ENCODE results near the gene STRIP2. TPM values are rescaled to one million over a fixed set of nuclear protein-coding genes. Genes with fewer than 3 reads are reported as not detected.
"Not testable (repeated sequence)": the region's sequence is repeated elsewhere in the genome, so short reads cannot be mapped to it uniquely, and the experiment has no call there.

The STRIP2 gene
- total RNA-seq, 2 donors from 2014 or later, result 11.7 to 15.8 TPM

GRCh38 chr7:129439963-129440625 is 5.9 kb downstream of the STRIP2 start:
- Mint-ChIP-seq H3K27ac (no peak overlapping the region), H3K4me3 (no peak overlapping the region), H3K4me1 (peaks cover 13% of the 10 kb centered on the region), H3K27me3 (ENCODE audit: insufficient read depth) (no peaks in the 10 kb centered on the region), H3K36me3 (ENCODE audit: low read depth) (peaks cover 14% of the 10 kb centered on the region), H3K9me3 (no peaks in the 10 kb centered on the region)
- no peak for DNase-seq
- no peak for TF ChIP-seq CTCF (conservative IDR thresholded peaks at IDR 0.05)
- no peaks in the 10 kb centered on the region for H3K27me3 ChIP-seq (ENCODE audit: control insufficient read depth, insufficient read depth, low read length, poor library complexity, severe bottlenecking)
- no peak overlapping the region for H3K9ac ChIP-seq (ENCODE audit: extremely low read depth, low read length, poor library complexity, severe bottlenecking)
- no peaks in the 10 kb centered on the region for H3K9me3 ChIP-seq (ENCODE audit: control insufficient read depth, low read length)
- peaks cover 4% of the 10 kb centered on the region for H3K36me3 ChIP-seq (ENCODE audit: control insufficient read depth, insufficient read depth, low read length)
- H3K27ac ChIP-seq (ENCODE audit: low read depth, low read length), result no peak overlapping the region
- no peak overlapping the region for H3K4me3 ChIP-seq (ENCODE audit: low read length)
- peaks cover 3% of the 10 kb centered on the region for H3K4me1 ChIP-seq (ENCODE audit: control insufficient read depth, insufficient read depth, low read length)
- 86 to 100% methylated on average over 3 of the region's 3 CpGs for WGBS, 2 experiments (ENCODE audit: insufficient coverage in 1 of 2, insufficient read length in 1 of 2)

- Histone ChIP-seq H3K4me3 (ENCODE audit: low read length) (no peak overlapping the region), H3K4me1 (ENCODE audit: control insufficient read depth, insufficient read depth, low read length) (no peaks in the 10 kb centered on the region), H3K27ac (ENCODE audit: low read depth, low read length) (no peak overlapping the region), H3K36me3 (ENCODE audit: control insufficient read depth, insufficient read depth, low read length) (peaks cover 7% of the 10 kb centered on the region), H3K27me3 (ENCODE audit: control insufficient read depth, insufficient read depth, low read length, poor library complexity, severe bottlenecking) (no peaks in the 10 kb centered on the region), H3K9me3 (ENCODE audit: control insufficient read depth, low read length) (peaks cover 6% of the 10 kb centered on the region), H3K9ac (ENCODE audit: extremely low read depth, low read length, poor library complexity, severe bottlenecking) (no peak overlapping the region)
- Mint-ChIP-seq H3K36me3 (ENCODE audit: low read depth) (peaks cover 49% of the 10 kb centered on the region), H3K9me3 (peaks cover 12% of the 10 kb centered on the region), H3K27me3 (ENCODE audit: insufficient read depth) (no peaks in the 10 kb centered on the region), H3K4me1 (no peaks in the 10 kb centered on the region), H3K4me3 (no peak overlapping the region), H3K27ac (no peak overlapping the region)
- 80 to 90% methylated on average over 2 of the region's 2 CpGs for WGBS, 2 experiments (ENCODE audit: insufficient coverage in 1 of 2, insufficient read length in 1 of 2)
- no peak for TF ChIP-seq CTCF (conservative IDR thresholded peaks at IDR 0.05)
- no peak for DNase-seq
Measured at GRCh38 chr7:129443612-129444011, 9.4 kb downstream of the STRIP2 start.

- H3K4me1 Mint-ChIP-seq; H3K9ac ChIP-seq (ENCODE audit: extremely low read depth, low read length, poor library complexity, severe bottlenecking); H3K27ac ChIP-seq (ENCODE audit: low read depth, low read length); H3K4me3 ChIP-seq (ENCODE audit: low read length); H3K4me3 Mint-ChIP-seq; H3K27ac Mint-ChIP-seq; H3K4me1 ChIP-seq (ENCODE audit: control insufficient read depth, insufficient read depth, low read length); H3K36me3 ChIP-seq (ENCODE audit: control insufficient read depth, insufficient read depth, low read length); H3K27me3 ChIP-seq (ENCODE audit: control insufficient read depth, insufficient read depth, low read length, poor library complexity, severe bottlenecking); H3K27me3 Mint-ChIP-seq (ENCODE audit: insufficient read depth); DNase-seq: not testable (repeated sequence)
- WGBS, 2 experiments (ENCODE audit: insufficient coverage in 1 of 2, insufficient read length in 1 of 2), result 97 to 100% methylated on average over 1 to 5 of the region's 5 CpGs
- Mint-ChIP-seq H3K9me3 (peaks cover 22% of the 10 kb centered on the region), H3K36me3 (ENCODE audit: low read depth) (peaks cover 61% of the 10 kb centered on the region)
- H3K9me3 ChIP-seq (ENCODE audit: control insufficient read depth, low read length), result peaks cover 14% of the 10 kb centered on the region
Measured at GRCh38 chr7:129444776-129445175, 10.5 kb downstream of the STRIP2 start.

GRCh38 chr7:129446925-129447324 is 12.7 kb downstream of the STRIP2 start:
- H3K27ac ChIP-seq (ENCODE audit: low read depth, low read length); H3K27ac Mint-ChIP-seq; H3K27me3 ChIP-seq (ENCODE audit: control insufficient read depth, insufficient read depth, low read length, poor library complexity, severe bottlenecking); DNase-seq; H3K4me1 ChIP-seq (ENCODE audit: control insufficient read depth, insufficient read depth, low read length); H3K9ac ChIP-seq (ENCODE audit: extremely low read depth, low read length, poor library complexity, severe bottlenecking); H3K4me1 Mint-ChIP-seq; H3K4me3 ChIP-seq (ENCODE audit: low read length); H3K36me3 ChIP-seq (ENCODE audit: control insufficient read depth, insufficient read depth, low read length); H3K4me3 Mint-ChIP-seq; H3K27me3 Mint-ChIP-seq (ENCODE audit: insufficient read depth): not testable (repeated sequence)
- peaks cover 14% of the 10 kb centered on the region for H3K9me3 ChIP-seq (ENCODE audit: control insufficient read depth, low read length)
- WGBS, 2 experiments (ENCODE audit: insufficient coverage in 1 of 2, insufficient read length in 1 of 2), result 43 to 88% methylated on average over 1 to 2 of the region's 2 CpGs
- Mint-ChIP-seq H3K36me3 (ENCODE audit: low read depth) (peaks cover 73% of the 10 kb centered on the region), H3K9me3 (peaks cover 24% of the 10 kb centered on the region)

- H3K27me3 Mint-ChIP-seq (ENCODE audit: insufficient read depth); H3K36me3 ChIP-seq (ENCODE audit: control insufficient read depth, insufficient read depth, low read length); H3K4me1 ChIP-seq (ENCODE audit: control insufficient read depth, insufficient read depth, low read length); H3K9ac ChIP-seq (ENCODE audit: extremely low read depth, low read length, poor library complexity, severe bottlenecking); H3K4me3 Mint-ChIP-seq; H3K27ac Mint-ChIP-seq; H3K27me3 ChIP-seq (ENCODE audit: control insufficient read depth, insufficient read depth, low read length, poor library complexity, severe bottlenecking); H3K4me1 Mint-ChIP-seq; H3K27ac ChIP-seq (ENCODE audit: low read depth, low read length); H3K4me3 ChIP-seq (ENCODE audit: low read length); DNase-seq: not testable (repeated sequence)
- peaks cover 14% of the 10 kb centered on the region for H3K9me3 ChIP-seq (ENCODE audit: control insufficient read depth, low read length)
- 92 to 95% methylated on average over 6 of the region's 6 CpGs for WGBS, 2 experiments (ENCODE audit: insufficient coverage in 1 of 2, insufficient read length in 1 of 2)
- Mint-ChIP-seq H3K9me3 (peaks cover 24% of the 10 kb centered on the region), H3K36me3 (ENCODE audit: low read depth) (peaks cover 76% of the 10 kb centered on the region)
Measured at GRCh38 chr7:129447445-129447844, 13.2 kb downstream of the STRIP2 start.

GRCh38 chr7:129448608-129449007 is 14.4 kb downstream of the STRIP2 start:
- Histone ChIP-seq H3K36me3 (ENCODE audit: control insufficient read depth, insufficient read depth, low read length) (peaks cover 15% of the 10 kb centered on the region), H3K9me3 (ENCODE audit: control insufficient read depth, low read length) (peaks cover 14% of the 10 kb centered on the region)
- not testable (repeated sequence) for H3K4me1 ChIP-seq (ENCODE audit: control insufficient read depth, insufficient read depth, low read length); H3K27me3 ChIP-seq (ENCODE audit: control insufficient read depth, insufficient read depth, low read length, poor library complexity, severe bottlenecking); H3K27ac ChIP-seq (ENCODE audit: low read depth, low read length); H3K4me3 Mint-ChIP-seq; DNase-seq; H3K4me3 ChIP-seq (ENCODE audit: low read length); H3K27ac Mint-ChIP-seq; H3K27me3 Mint-ChIP-seq (ENCODE audit: insufficient read depth); H3K9ac ChIP-seq (ENCODE audit: extremely low read depth, low read length, poor library complexity, severe bottlenecking)
- Mint-ChIP-seq H3K36me3 (ENCODE audit: low read depth) (peaks cover 83% of the 10 kb centered on the region), H3K9me3 (peaks cover 24% of the 10 kb centered on the region), H3K4me1 (peaks cover 10% of the 10 kb centered on the region)
- 83 to 90% methylated on average over 1 to 2 of the region's 2 CpGs for WGBS, 2 experiments (ENCODE audit: insufficient coverage in 1 of 2, insufficient read length in 1 of 2)

All from endodermal cell (in vitro differentiated cells).